Naive thymus-derived CD8-positive, alpha-beta T cell (primary cell): Measurements from ENCODE around the gene AFF4. TPM values are rescaled to one million over a fixed set of nuclear protein-coding genes. Genes with fewer than 3 reads are reported as not detected.
A peak's percentile ranks its signal among the peaks of the same experiment; 100 is the strongest.
"Not testable (repeated sequence)": the region's sequence is repeated elsewhere in the genome, so short reads cannot be mapped to it uniquely, and the experiment has no call there.

Source experiments
- ATAC-seq, 2 donors: fragments of 150-1000 bp; cut with Tn5 transposase in 1 of 2; sonication (Bioruptor Pico), chemical (Tn5 transposase) in 1 of 2; 1 replicate in 1 of 2; 2 replicates in 1 of 2; pipeline ENCODE4 v1.10.0; 2021; ENCODE audit warnings: mild to moderate bottlenecking in 2 of 2, moderate library complexity in 2 of 2
- POLR2A ChIA-PET: fragments of 350-600 bp; sonication (Branson Sonifier 250); formaldehyde crosslinking; loops from one replicate; lab custom pipeline; 2021; ENCODE audit warnings: antibody characterized with exemption; lab: Charles Lee
- DNase-seq, 10 donors: peaks; one replicate each; pipeline versions ENCODE4 v3.0.0 to v3.0.0-alpha.2; 2020 to 2022
- H3K27ac Mint-ChIP-seq, 10 donors: one replicate each; pipeline ENCODE4 v1.8.0; 2020 to 2022; ENCODE audit warnings: mild to moderate bottlenecking in 10 of 10, mixed read lengths in 10 of 10, moderate library complexity in 4 of 10, inconsistent platforms in 1 of 10
- H3K27me3 Mint-ChIP-seq, 5 donors: one replicate each; pipeline ENCODE4 v1.8.0; 2021 to 2022; ENCODE audit warnings: mixed read lengths in 5 of 5
- H3K36me3 Mint-ChIP-seq, 3 donors: one replicate each; pipeline ENCODE4 v1.8.0; 2020 to 2022; ENCODE audit warnings: mixed read lengths in 3 of 3, mild to moderate bottlenecking in 2 of 3, inconsistent platforms in 1 of 3
- H3K4me1 Mint-ChIP-seq, 4 donors: one replicate each; pipeline ENCODE4 v1.8.0; 2021 to 2022; ENCODE audit warnings: mixed read lengths in 4 of 4
- H3K4me3 Mint-ChIP-seq, 10 donors: one replicate each; pipeline ENCODE4 v1.8.0; 2020 to 2022; ENCODE audit warnings: mild to moderate bottlenecking in 10 of 10, mixed read lengths in 10 of 10, moderate library complexity in 6 of 10, inconsistent platforms in 1 of 10
- H3K9me3 Mint-ChIP-seq, 9 donors: one replicate each; pipeline ENCODE4 v1.8.0; 2020 to 2022; ENCODE audit warnings: mixed read lengths in 9 of 9, mild to moderate bottlenecking in 3 of 9, inconsistent platforms in 1 of 9, moderate library complexity in 1 of 9
- polyA plus RNA-seq, 3 donors: library from polyadenylated mRNA; unstranded; fragments of 300-500 nt; fragmentation: Illumina TruSeq; gene quantifications; one replicate each; pipeline ENCODE4 v1.2.3, GENCODE V29; 2021
- total RNA-seq, 8 experiments: library from RNA in 2 of 8; stranded (reverse) in 2 of 8; gene quantifications; one replicate each; pipeline ENCODE4 v1.2.3 and lab custom pipeline; 2021 to 2026

Gene AFF4
- 10 to 100 TPM; 70.3 to 74.4 TPM for total RNA-seq
- 10 to 100 TPM; 16.5 to 20.9 (median 17.7) TPM for polyA plus RNA-seq
- 88.1 to 225 (median 171) reads per million in 6 experiments for total RNA-seq (lab: John Stamatoyannopoulos, UW)

- POLR2A ChIA-PET, result interaction anchor here (0.6 to 3.9 kb wide), 19 partner anchors 9 to 1941 kb away, joined by 3 to 69 read pairs (median 3); partner anchors contain the start of genes CCNI2, GDF9, HSPA4 and IRF1
- Mint-ChIP-seq H3K36me3 (peaks cover 0 to 15% (median 2%) of the 10 kb centered on the region in 3 donors), H3K9me3 (no peaks in the 10 kb centered on the region), H3K4me3 (peak within 1 kb of the TSS; percentile 86 to 99 (median 96)), H3K27me3 (no peaks in the 10 kb centered on the region), H3K27ac (peak within 1 kb of the TSS; percentile 95 to 100 (median 98)), H3K4me1 (peaks cover 6 to 41% (median 37%) of the 10 kb centered on the region in 4 donors)
- peak; percentile 74 to 93 (median 86) for DNase-seq
- ATAC-seq, result peak; percentile 78 to 81
Measured at GRCh38 chr5:132963171-132964104, at the start of gene AFF4. Gene AFF4 (minus strand): TSS chr5:132963634. CDS start chr5:132937189, 26,445 bp downstream.

GRCh38 chr5:133008455-133008854 is 45.0 kb upstream of the AFF4 start:
- H3K27me3 Mint-ChIP-seq, H3K4me1 Mint-ChIP-seq, POLR2A ChIA-PET, H3K27ac Mint-ChIP-seq, DNase-seq, H3K9me3 Mint-ChIP-seq, ATAC-seq, H3K4me3 Mint-ChIP-seq: not testable (repeated sequence)
- H3K36me3 Mint-ChIP-seq, result peaks cover 0 to 38% (median 9%) of the 10 kb centered on the region in 3 donors

- Mint-ChIP-seq H3K4me1 (peaks cover 0 to 4% (median 2%) of the 10 kb centered on the region in 4 donors), H3K27me3 (no peaks in the 10 kb centered on the region), H3K36me3 (peaks cover 0 to 46% (median 12%) of the 10 kb centered on the region in 3 donors), H3K27ac (no peak overlapping the region), H3K9me3 (no peaks in the 10 kb centered on the region), H3K4me3 (no peak overlapping the region)
- POLR2A ChIA-PET, result no interaction called here
- DNase-seq (no peak), ATAC-seq (no peak)
Measured at GRCh38 chr5:133006653-133007052, 43.2 kb upstream of the AFF4 start.

GRCh38 chr5:132999246-132999645 is 35.8 kb upstream of the AFF4 start:
- POLR2A ChIA-PET, result interaction anchor here (0.5 kb wide), 1 partner anchor 23 kb away, joined by 3 read pairs; no protein-coding TSS in a partner anchor
- ATAC-seq, result no peak
- Mint-ChIP-seq H3K27me3 (no peaks in the 10 kb centered on the region), H3K27ac (no peak overlapping the region), H3K4me3 (no peak overlapping the region), H3K36me3 (peaks cover 0 to 42% (median 5%) of the 10 kb centered on the region in 3 donors), H3K4me1 (peaks cover 0 to 1% (median 0%) of the 10 kb centered on the region in 4 donors), H3K9me3 (no peaks in the 10 kb centered on the region)
- no peak for DNase-seq

- DNase-seq, result no peak
- Mint-ChIP-seq H3K36me3 (peaks cover 0 to 40% (median 5%) of the 10 kb centered on the region in 3 donors), H3K27me3 (no peaks in the 10 kb centered on the region), H3K4me3 (no peak overlapping the region), H3K9me3 (no peaks in the 10 kb centered on the region), H3K4me1 (peaks cover 0 to 1% (median 0%) of the 10 kb centered on the region in 4 donors), H3K27ac (peak overlapping the region in 5 of 10 donors; percentile 9 to 69 (median 36))
- no peak for ATAC-seq
- POLR2A ChIA-PET, result no interaction called here
Measured at GRCh38 chr5:132998556-132998955, 35.1 kb upstream of the AFF4 start.

- POLR2A ChIA-PET, result no interaction called here
- peaks cover 0 to 26% (median 2%) of the 10 kb centered on the region in 3 donors for H3K36me3 Mint-ChIP-seq
- H3K27ac Mint-ChIP-seq, result peak overlapping the region in 4 of 10 donors; percentile 22 to 85 (median 35)
- DNase-seq (no peak), ATAC-seq (no peak)
- H3K9me3 Mint-ChIP-seq, result no peaks in the 10 kb centered on the region
- peaks cover 0 to 1% (median 0%) of the 10 kb centered on the region in 4 donors for H3K4me1 Mint-ChIP-seq
- no peak overlapping the region for H3K4me3 Mint-ChIP-seq
- no peaks in the 10 kb centered on the region for H3K27me3 Mint-ChIP-seq
Measured at GRCh38 chr5:132996307-132996706, 32.9 kb upstream of the AFF4 start.

- H3K27ac Mint-ChIP-seq, result no peak overlapping the region
- ATAC-seq, result no peak
Measured at GRCh38 chr5:132987531-132988408, 24.3 kb upstream of the AFF4 start.

GRCh38 chr5:132982971-132983370 is 19.5 kb upstream of the AFF4 start:
- H3K27ac Mint-ChIP-seq, H3K9me3 Mint-ChIP-seq, H3K27me3 Mint-ChIP-seq, H3K4me1 Mint-ChIP-seq, ATAC-seq, H3K4me3 Mint-ChIP-seq, POLR2A ChIA-PET, DNase-seq, H3K36me3 Mint-ChIP-seq: not testable (repeated sequence)

More at GRCh38 chr5:132987531-132988408, 24.3 kb upstream of the AFF4 start:
- Mint-ChIP-seq H3K27me3 (peaks cover 0 to 4% (median 0%) of the 10 kb centered on the region in 5 donors), H3K4me3 (no peak overlapping the region), H3K36me3 (no peaks in the 10 kb centered on the region), H3K4me1 (no peaks in the 10 kb centered on the region), H3K9me3 (no peaks in the 10 kb centered on the region)
- DNase-seq, result no peak
- POLR2A ChIA-PET, result no interaction called here

- no peak overlapping the region for H3K27ac Mint-ChIP-seq
- peaks cover 0 to 13% (median 4%) of the 10 kb centered on the region in 9 donors for H3K9me3 Mint-ChIP-seq
- peaks cover 0 to 2% (median 0%) of the 10 kb centered on the region in 5 donors for H3K27me3 Mint-ChIP-seq
- H3K4me1 Mint-ChIP-seq, result no peaks in the 10 kb centered on the region
- DNase-seq (no peak), ATAC-seq (no peak)
- POLR2A ChIA-PET, result no interaction called here
- no peak overlapping the region for H3K4me3 Mint-ChIP-seq
- H3K36me3 Mint-ChIP-seq, result peaks cover 0 to 4% (median 4%) of the 10 kb centered on the region in 3 donors
Measured at GRCh38 chr5:132981288-132981687, 17.9 kb upstream of the AFF4 start.

GRCh38 chr5:132979976-132980375 is 16.5 kb upstream of the AFF4 start:
- no peak for DNase-seq
- Mint-ChIP-seq H3K4me3 (no peak overlapping the region), H3K27ac (no peak overlapping the region), H3K36me3 (peaks cover 0 to 4% (median 4%) of the 10 kb centered on the region in 3 donors), H3K9me3 (peaks cover 0 to 17% (median 4%) of the 10 kb centered on the region in 9 donors), H3K27me3 (peaks cover 0 to 2% (median 0%) of the 10 kb centered on the region in 5 donors), H3K4me1 (no peaks in the 10 kb centered on the region)
- no peak for ATAC-seq
- POLR2A ChIA-PET, result no interaction called here

GRCh38 chr5:132979367-132979940 is 16.0 kb upstream of the AFF4 start:
- H3K27me3 Mint-ChIP-seq, result peaks cover 0 to 2% (median 0%) of the 10 kb centered on the region in 5 donors
- ATAC-seq (no peak), DNase-seq (no peak)
- no peak overlapping the region for H3K27ac Mint-ChIP-seq
- peaks cover 0 to 4% (median 4%) of the 10 kb centered on the region in 3 donors for H3K36me3 Mint-ChIP-seq
- no peaks in the 10 kb centered on the region for H3K4me1 Mint-ChIP-seq
- peaks cover 0 to 17% (median 4%) of the 10 kb centered on the region in 9 donors for H3K9me3 Mint-ChIP-seq
- POLR2A ChIA-PET, result no interaction called here
- H3K4me3 Mint-ChIP-seq, result no peak overlapping the region

GRCh38 chr5:132976852-132977251 is 13.4 kb upstream of the AFF4 start:
- Mint-ChIP-seq H3K36me3 (peaks cover 0 to 4% (median 4%) of the 10 kb centered on the region in 3 donors), H3K27ac (no peak overlapping the region), H3K27me3 (peaks cover 0 to 2% (median 0%) of the 10 kb centered on the region in 5 donors), H3K4me3 (no peak overlapping the region), H3K9me3 (peaks cover 0 to 17% (median 4%) of the 10 kb centered on the region in 9 donors), H3K4me1 (no peaks in the 10 kb centered on the region)
- POLR2A ChIA-PET, result interaction anchor here (0.7 to 1.5 kb wide), 2 partner anchors 13 to 629 kb away, joined by 3 read pairs; no protein-coding TSS in a partner anchor
- no peak for DNase-seq
- ATAC-seq, result no peak
